HepG2 (cell line): ENCODE data around the gene UBC. TPM values are rescaled to one million over a fixed set of nuclear protein-coding genes. Genes with fewer than 3 reads are reported as not detected.

Experiments used
- DPF2 ChIP-seq: sonication (generic); formaldehyde crosslinking; IDR thresholded peaks from 2 replicates; pipeline ENCODE4 v1.4.0; 2020; ENCODE audit warnings: mild to moderate bottlenecking, low read depth, missing genetic modification reagents, borderline replicate concordance
- HIC2 ChIP-seq: sonication (generic); formaldehyde crosslinking; IDR thresholded peaks from 2 replicates; pipeline ENCODE4 v1.9.0; 2022; ENCODE audit warnings: low read depth, missing genetic modification reagents
- MNT ChIP-seq: fragments of 450-650 bp; IDR thresholded peaks from 2 replicates; pipeline ENCODE4 v1.6.1; 2016
- MXD4 ChIP-seq: IDR thresholded peaks from 2 replicates; pipeline ENCODE4 v1.6.1; 2016; ENCODE audit warnings: mild to moderate bottlenecking, missing biosample characterization, missing genetic modification reagents
- NFIB ChIP-seq: sonication (generic); formaldehyde crosslinking; IDR thresholded peaks from 2 replicates; pipeline ENCODE4 v1.9.0; 2021; ENCODE audit warnings: missing genetic modification reagents, mild to moderate bottlenecking, borderline replicate concordance
- PPARG ChIP-seq: conservative IDR thresholded peaks from 2 replicates; pipeline ENCODE4 v1.6.1; 2016; ENCODE audit warnings: missing biosample characterization, missing genetic modification reagents
- THAP7 ChIP-seq: sonication (generic); formaldehyde crosslinking; IDR thresholded peaks from 2 replicates; pipeline ENCODE4 v1.8.1; 2023; ENCODE audit warnings: mild to moderate bottlenecking, missing genetic modification reagents
- ZC3H13 ChIP-seq: sonication (generic); formaldehyde crosslinking; IDR thresholded peaks from 2 replicates; pipeline ENCODE4 v1.8.1; 2023; ENCODE audit warnings: mild to moderate bottlenecking, missing genetic modification reagents, moderate library complexity
- ZC3H4 ChIP-seq: sonication (generic); formaldehyde crosslinking; IDR thresholded peaks from 2 replicates; pipeline ENCODE4 v1.4.0; 2020; ENCODE audit warnings: missing genetic modification reagents, borderline replicate concordance
- ZMAT3 ChIP-seq: sonication (generic); formaldehyde crosslinking; conservative IDR thresholded peaks from 2 replicates; pipeline ENCODE4 v1.7.0; 2021; ENCODE audit warnings: missing genetic modification reagents
- polyA plus RNA-seq, 8 experiments: library from polyadenylated mRNA; depleted of rRNA in 3 of 8; stranded (reverse) in 7 of 8; unstranded in 1 of 8; fragments of >200 nt; fragmentation: Illumina TruSeq in 4 of 8; extraction: Trizol in 4 of 8; gene quantifications; 2 replicates each; pipeline versions ENCODE4 v1.2.1 to v1.2.3, GENCODE V29; 2011 to 2016; ENCODE audit warnings: low read depth in 4 of 8, missing spikeins in 1 of 8, mixed read lengths in 1 of 8; ENCODE audit not compliant: insufficient read depth in 1 of 8
- total RNA-seq, 5 experiments: library from RNA; depleted of rRNA; stranded (reverse); fragments of >200 nt; fragmentation: Illumina TruSeq; extraction: Trizol; gene quantifications; 2 replicates each; pipeline ENCODE4 v1.2.3, GENCODE V29; 2016; ENCODE audit warnings: low read depth in 1 of 5
- TF ChIP-seq, protein P1 (sequence below): IDR thresholded peaks from 2 replicates; pipeline ENCODE4 v1.6.1; 2016; ENCODE audit warnings: missing genetic modification reagents, missing compliant biosample characterization

The UBC gene
- total and polyA plus RNA-seq, 2 of the 13 experiments (the other 11 are each of a cell fraction or from before 2014, with no cell fraction given), result 805 to 1,432 TPM

- TF ChIP-seq MNT, result 0 out of 2 replicates have a peak, but pooled peaks have one; percentile 5
- TF ChIP-seq ZMAT3 (CRISPR knock-in tag), result no peak
- TF ChIP-seq NFIB (CRISPR knock-in tag), result no peak
- TF ChIP-seq ZC3H4 (CRISPR knock-in tag), result peak; percentile 65; the same call in 1 of the 2 replicates
- TF ChIP-seq DPF2 (CRISPR knock-in tag), result peak; percentile 55; the same call in 1 of the 2 replicates
- no peak for TF ChIP-seq HIC2 (CRISPR knock-in tag)
- no peak for TF ChIP-seq THAP7 (CRISPR knock-in tag)
- TF ChIP-seq MXD4, result no peak
- TF ChIP-seq, protein P1, sequence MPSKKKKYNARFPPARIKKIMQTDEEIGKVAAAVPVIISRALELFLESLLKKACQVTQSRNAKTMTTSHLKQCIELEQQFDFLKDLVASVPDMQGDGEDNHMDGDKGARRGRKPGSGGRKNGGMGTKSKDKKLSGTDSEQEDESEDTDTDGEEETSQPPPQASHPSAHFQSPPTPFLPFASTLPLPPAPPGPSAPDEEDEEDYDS (CRISPR knock-in tag), result peak; percentile 89
- TF ChIP-seq ZC3H13 (CRISPR knock-in tag), result no peak
- TF ChIP-seq PPARG (CRISPR knock-in tag), result peak; percentile 98
Observed at GRCh38 chr12:124916374-124917134, 2.1 kb upstream of the UBC start (continued).
